HepG2 (cell line): ENCODE measurements around the gene WNK4. TPM values are rescaled to one million over a fixed set of nuclear protein-coding genes. Genes with fewer than 3 reads are reported as not detected.

Experiments used
- ARNT2 ChIP-seq: sonication (generic); formaldehyde crosslinking; IDR thresholded peaks from 2 replicates; pipeline ENCODE4 v1.8.0; 2022; ENCODE audit warnings: mild to moderate bottlenecking, low read depth, missing genetic modification reagents, moderate library complexity
- ATF7-NPFF ChIP-seq: sonication (generic); formaldehyde crosslinking; IDR thresholded peaks from 2 replicates; pipeline ENCODE4 v1.8.1; 2023; ENCODE audit warnings: mild to moderate bottlenecking, low read depth, missing genetic modification reagents, moderate library complexity
- CBX5 ChIP-seq: sonication (generic); formaldehyde crosslinking; IDR thresholded peaks from 2 replicates; pipeline ENCODE4 v1.4.0; 2020; ENCODE audit warnings: missing genetic modification reagents, borderline replicate concordance
- EZH2 ChIP-seq: conservative IDR thresholded peaks from 2 replicates; pipeline ENCODE4 v1.6.1; 2012; ENCODE audit warnings: mild to moderate bottlenecking, low read depth, low read length, moderate library complexity
- GABPA ChIP-seq, 2 experiments: IDR thresholded peaks; 2 replicates each; pipeline ENCODE4 v1.6.1; 2011 to 2016; ENCODE audit warnings: low read depth in 2 of 2, low read length in 1 of 2, missing biosample characterization in 1 of 2, missing genetic modification characterization in 1 of 2
- LRRFIP1 ChIP-seq: sonication (generic); formaldehyde crosslinking; conservative IDR thresholded peaks from 2 replicates; pipeline ENCODE4 v1.4.0; 2020; ENCODE audit warnings: missing genetic modification reagents
- MED1 ChIP-seq: sonication (generic); formaldehyde crosslinking; IDR thresholded peaks from 2 replicates; pipeline ENCODE4 v1.4.0; 2020; ENCODE audit warnings: missing genetic modification reagents
- MTERF4 ChIP-seq: sonication (generic); formaldehyde crosslinking; IDR thresholded peaks from 2 replicates; pipeline ENCODE4 v1.8.0; 2023; ENCODE audit warnings: mild to moderate bottlenecking, missing genetic modification reagents
- NCOA1 ChIP-seq: sonication (generic); formaldehyde crosslinking; IDR thresholded peaks from 2 replicates; pipeline ENCODE4 v1.9.0; 2021; ENCODE audit warnings: missing genetic modification reagents
- NFKB2 ChIP-seq: sonication (generic); formaldehyde crosslinking; IDR thresholded peaks from 2 replicates; pipeline ENCODE4 v1.4.0; 2020; ENCODE audit warnings: missing genetic modification reagents, borderline replicate concordance
- RORA ChIP-seq: sonication (generic); formaldehyde crosslinking; IDR thresholded peaks from 2 replicates; pipeline ENCODE4 v1.5.0; 2020; ENCODE audit warnings: mild to moderate bottlenecking, missing genetic modification reagents, moderate library complexity
- STAG1 ChIP-seq: sonication (generic); formaldehyde crosslinking; IDR thresholded peaks from 2 replicates; pipeline ENCODE4 v1.4.0; 2020; ENCODE audit warnings: missing genetic modification reagents
- ZBTB4 ChIP-seq: sonication (generic); formaldehyde crosslinking; IDR thresholded peaks from 2 replicates; pipeline ENCODE4 v1.4.0; 2020; ENCODE audit warnings: missing genetic modification reagents, mild to moderate bottlenecking, borderline replicate concordance
- ZC3H13 ChIP-seq: sonication (generic); formaldehyde crosslinking; IDR thresholded peaks from 2 replicates; pipeline ENCODE4 v1.8.1; 2023; ENCODE audit warnings: mild to moderate bottlenecking, missing genetic modification reagents, moderate library complexity
- ZFP36L1 ChIP-seq: sonication (generic); formaldehyde crosslinking; IDR thresholded peaks from 2 replicates; pipeline ENCODE4 v1.8.0; 2022; ENCODE audit warnings: mild to moderate bottlenecking, missing genetic modification reagents, moderate library complexity
- ZFX ChIP-seq: sonication (generic); formaldehyde crosslinking; IDR thresholded peaks from 2 replicates; pipeline ENCODE4 v1.4.0; 2020; ENCODE audit warnings: mild to moderate bottlenecking, low read depth, missing genetic modification reagents, moderate library complexity
- ZNF468 ChIP-seq: sonication (generic); formaldehyde crosslinking; IDR thresholded peaks from 2 replicates; pipeline ENCODE4 v1.8.0; 2022; ENCODE audit warnings: mild to moderate bottlenecking, moderate library complexity, missing genetic modification reagents
- ZNF607 ChIP-seq: sonication (generic); formaldehyde crosslinking; IDR thresholded peaks from 2 replicates; pipeline ENCODE4 v1.5.1; 2020; ENCODE audit warnings: missing genetic modification reagents, mild to moderate bottlenecking, borderline replicate concordance
- ZNF629 ChIP-seq: sonication (generic); formaldehyde crosslinking; conservative IDR thresholded peaks from 2 replicates; pipeline ENCODE4 v1.5.0; 2020; ENCODE audit warnings: missing genetic modification reagents
- ZNF709 ChIP-seq: sonication (generic); formaldehyde crosslinking; IDR thresholded peaks from 2 replicates; pipeline ENCODE4 v1.5.0; 2020; ENCODE audit warnings: mild to moderate bottlenecking, missing genetic modification reagents
- ZNF747 ChIP-seq: sonication (generic); formaldehyde crosslinking; IDR thresholded peaks from 2 replicates; pipeline ENCODE4 v1.8.1; 2023; ENCODE audit warnings: missing genetic modification reagents, mild to moderate bottlenecking, borderline replicate concordance
- polyA plus RNA-seq, 8 experiments: library from polyadenylated mRNA; depleted of rRNA in 3 of 8; stranded (reverse) in 7 of 8; unstranded in 1 of 8; fragments of >200 nt; fragmentation: Illumina TruSeq in 4 of 8; extraction: Trizol in 4 of 8; gene quantifications; 2 replicates each; pipeline versions ENCODE4 v1.2.1 to v1.2.3, GENCODE V29; 2011 to 2016; ENCODE audit warnings: low read depth in 4 of 8, missing spikeins in 1 of 8, mixed read lengths in 1 of 8; ENCODE audit not compliant: insufficient read depth in 1 of 8
- total RNA-seq, 5 experiments: library from RNA; depleted of rRNA; stranded (reverse); fragments of >200 nt; fragmentation: Illumina TruSeq; extraction: Trizol; gene quantifications; 2 replicates each; pipeline ENCODE4 v1.2.3, GENCODE V29; 2016; ENCODE audit warnings: low read depth in 1 of 5

The WNK4 gene
- total and polyA plus RNA-seq, 2 of the 13 experiments (the other 11 are each of a cell fraction or from before 2014, with no cell fraction given): 2.7 to 13.7 TPM

- no peak for TF ChIP-seq ZNF468 (CRISPR knock-in tag)
- TF ChIP-seq ZNF747: no peak; the same call in 1 of the 2 replicates
- TF ChIP-seq ZFP36L1 (CRISPR knock-in tag): peak; percentile 95
- no peak; the same call in 1 of the 2 replicates for TF ChIP-seq NFKB2
- peak; percentile 87 for TF ChIP-seq ZNF709 (CRISPR knock-in tag)
- TF ChIP-seq MTERF4 (CRISPR knock-in tag): peak; percentile 97
- 0 out of 2 replicates have a peak, but pooled peaks have one; percentile 61 for TF ChIP-seq NCOA1 (CRISPR knock-in tag)
- no peak for TF ChIP-seq LRRFIP1 (CRISPR knock-in tag)
- TF ChIP-seq ZNF629: no peak; the same call in 1 of the 2 replicates
- peak; percentile 96 for TF ChIP-seq ARNT2 (CRISPR knock-in tag)
- TF ChIP-seq ZC3H13 (CRISPR knock-in tag): peak; percentile 96
- TF ChIP-seq ZBTB4: no peak
- TF ChIP-seq STAG1 (CRISPR knock-in tag): peak; percentile 14
- TF ChIP-seq GABPA (IDR thresholded peaks at IDR 0.05; ENCODE audit: low read depth, low read length): peak; percentile 30; the same call in 1 of the 2 replicates
- TF ChIP-seq GABPA (CRISPR knock-in tag; IDR thresholded peaks at IDR 0.05; ENCODE audit: low read depth): peak; percentile 87
- no peak for TF ChIP-seq EZH2
- TF ChIP-seq ZNF607 (CRISPR knock-in tag): peak; percentile 70
- TF ChIP-seq ZFX (CRISPR knock-in tag): peak; percentile 60
- TF ChIP-seq ATF7-NPFF (CRISPR knock-in tag): peak; percentile 91
- no peak; the same call in 1 of the 2 replicates for TF ChIP-seq CBX5 (CRISPR knock-in tag)
- no peak for TF ChIP-seq RORA (CRISPR knock-in tag)
- peak; percentile 91 for TF ChIP-seq MED1 (CRISPR knock-in tag)
These were observed at the start of gene WNK4 (continued) for GRCh38 chr17:42779936-42780850.
